ENCODE data around the gene YES1. TPM values are rescaled to one million over a fixed set of nuclear protein-coding genes. Genes with fewer than 3 reads are reported as not detected.

Gene YES1
- total and polyA plus RNA-seq, 4 donors = 17.9 to 61.7 (median 31.6) TPM

DNA sequence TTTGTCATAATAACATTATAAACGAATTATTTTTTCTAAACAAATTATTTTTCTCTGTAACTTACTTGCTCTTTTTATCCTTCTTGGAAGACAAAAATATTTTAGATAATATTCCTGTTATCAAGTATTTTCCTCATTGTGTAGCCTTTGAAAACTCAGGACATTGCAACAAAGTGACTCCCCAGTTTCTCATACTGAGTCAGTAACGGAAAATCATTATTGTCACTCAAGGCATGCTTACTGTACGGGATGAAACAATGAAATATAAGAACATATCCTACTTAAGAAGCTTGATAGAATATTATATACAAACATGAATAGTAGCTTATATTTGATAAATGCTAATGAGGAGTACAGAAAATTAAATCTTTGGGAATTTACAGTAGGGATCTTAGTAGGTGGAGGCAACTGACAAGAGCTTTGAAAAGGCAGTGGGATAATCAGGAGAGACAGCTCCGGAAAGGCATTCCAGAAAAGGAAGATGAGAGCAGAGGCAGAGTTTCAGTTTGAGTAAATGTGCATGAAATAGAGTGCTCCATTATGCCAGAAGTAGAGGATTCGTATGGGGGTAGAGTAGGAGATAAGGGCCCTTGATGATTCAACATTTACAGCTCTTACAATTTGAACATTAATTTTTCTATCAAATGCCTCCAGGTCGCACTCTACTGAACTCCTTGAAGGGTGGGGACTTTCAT is 14.0 kb upstream of the YES1 start:
- WGBS, 2 donors = 78 to 94% methylated on average over 6 of the region's 6 CpGs
- no peaks in the 10 kb centered on the region for H3K27me3 ChIP-seq (ENCODE audit: control insufficient read depth in 3 of 3, insufficient read depth in 3 of 3, low read length in 2 of 3)
- H3K27ac ChIP-seq (ENCODE audit: low read depth in 1 of 2, low read length in 1 of 2) = no peak overlapping the region
- H3K9ac ChIP-seq (ENCODE audit: insufficient read depth in 1 of 2, low read length in 2 of 2) = no peak overlapping the region
- peaks cover 0 to 10% (median 0%) of the 10 kb centered on the region in 5 donors for H3K4me1 ChIP-seq (ENCODE audit: control insufficient read depth in 5 of 5, insufficient read depth in 5 of 5, low read length in 5 of 5)
- no peak for DNase-seq
- H3K36me3 ChIP-seq (ENCODE audit: control insufficient read depth in 4 of 4, insufficient read depth in 4 of 4, low read length in 4 of 4) = no peaks in the 10 kb centered on the region
- ATAC-seq (ENCODE audit: insufficient read depth, low FRiP score) = no peak
- no peaks in the 10 kb centered on the region for H3K9me3 ChIP-seq (ENCODE audit: control insufficient read depth in 4 of 4, insufficient read depth in 3 of 4, low read length in 3 of 4)
- TF ChIP-seq, protein P1, sequence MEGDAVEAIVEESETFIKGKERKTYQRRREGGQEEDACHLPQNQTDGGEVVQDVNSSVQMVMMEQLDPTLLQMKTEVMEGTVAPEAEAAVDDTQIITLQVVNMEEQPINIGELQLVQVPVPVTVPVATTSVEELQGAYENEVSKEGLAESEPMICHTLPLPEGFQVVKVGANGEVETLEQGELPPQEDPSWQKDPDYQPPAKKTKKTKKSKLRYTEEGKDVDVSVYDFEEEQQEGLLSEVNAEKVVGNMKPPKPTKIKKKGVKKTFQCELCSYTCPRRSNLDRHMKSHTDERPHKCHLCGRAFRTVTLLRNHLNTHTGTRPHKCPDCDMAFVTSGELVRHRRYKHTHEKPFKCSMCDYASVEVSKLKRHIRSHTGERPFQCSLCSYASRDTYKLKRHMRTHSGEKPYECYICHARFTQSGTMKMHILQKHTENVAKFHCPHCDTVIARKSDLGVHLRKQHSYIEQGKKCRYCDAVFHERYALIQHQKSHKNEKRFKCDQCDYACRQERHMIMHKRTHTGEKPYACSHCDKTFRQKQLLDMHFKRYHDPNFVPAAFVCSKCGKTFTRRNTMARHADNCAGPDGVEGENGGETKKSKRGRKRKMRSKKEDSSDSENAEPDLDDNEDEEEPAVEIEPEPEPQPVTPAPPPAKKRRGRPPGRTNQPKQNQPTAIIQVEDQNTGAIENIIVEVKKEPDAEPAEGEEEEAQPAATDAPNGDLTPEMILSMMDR (IDR thresholded peaks at IDR 0.05; ENCODE audit: control extremely low read depth, extremely low read depth) = no peak
- no peak overlapping the region for H3K4me3 ChIP-seq

GRCh38 chr18:824179-824578 is 12.1 kb upstream of the YES1 start:
- ATAC-seq (ENCODE audit: insufficient read depth, low FRiP score) (no peak), DNase-seq (peak in 1 of 3 donors; percentile 39)
- TF ChIP-seq, protein P1 (IDR thresholded peaks at IDR 0.05; ENCODE audit: control extremely low read depth, extremely low read depth) = no peak
- H3K27me3 ChIP-seq (ENCODE audit: control insufficient read depth in 3 of 3, insufficient read depth in 3 of 3, low read length in 2 of 3) = no peaks in the 10 kb centered on the region
- peaks cover 0 to 14% (median 0%) of the 10 kb centered on the region in 5 donors for H3K4me1 ChIP-seq (ENCODE audit: control insufficient read depth in 5 of 5, insufficient read depth in 5 of 5, low read length in 5 of 5)
- no peak overlapping the region for H3K4me3 ChIP-seq
- no peaks in the 10 kb centered on the region for H3K9me3 ChIP-seq (ENCODE audit: control insufficient read depth in 4 of 4, insufficient read depth in 3 of 4, low read length in 3 of 4)
- no peak overlapping the region for H3K27ac ChIP-seq (ENCODE audit: low read depth in 1 of 2, low read length in 1 of 2)
- no peak overlapping the region for H3K9ac ChIP-seq (ENCODE audit: insufficient read depth in 1 of 2, low read length in 2 of 2)
- WGBS, 2 donors = 50 to 66% methylated on average over 2 of the region's 2 CpGs
- H3K36me3 ChIP-seq (ENCODE audit: control insufficient read depth in 4 of 4, insufficient read depth in 4 of 4, low read length in 4 of 4) = no peaks in the 10 kb centered on the region

DNA sequence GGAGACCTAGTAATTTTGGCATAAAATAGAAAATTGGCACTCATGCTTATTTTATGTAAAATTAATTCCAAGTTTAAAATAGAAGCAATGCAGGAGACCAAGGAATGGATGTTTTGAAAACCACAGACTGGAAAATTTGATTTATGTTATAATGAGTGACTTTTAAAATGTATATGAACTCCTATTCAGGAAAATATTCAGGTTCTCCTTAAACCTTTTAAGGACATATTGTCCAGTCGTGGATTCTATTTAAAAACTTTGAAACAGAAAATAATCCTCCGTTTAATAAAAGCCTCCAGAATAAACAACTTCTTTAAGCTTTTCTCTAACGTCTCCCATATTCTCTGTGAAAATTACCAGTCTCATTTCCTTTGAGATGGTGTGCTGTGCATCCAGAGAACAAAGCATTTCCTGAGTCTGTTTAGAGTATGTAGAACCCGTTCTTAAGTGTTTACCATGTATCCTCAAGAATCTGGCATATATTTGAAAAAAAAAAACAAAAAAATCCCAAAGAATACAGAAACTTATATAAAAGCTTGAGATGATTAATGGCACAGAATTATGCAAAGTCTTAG is 8.6 kb upstream of the YES1 start:
- WGBS, 2 donors = 21 to 25% methylated on average over 4 of the region's 4 CpGs
- peaks cover 0 to 14% (median 0%) of the 10 kb centered on the region in 5 donors for H3K4me1 ChIP-seq (ENCODE audit: control insufficient read depth in 5 of 5, insufficient read depth in 5 of 5, low read length in 5 of 5)
- ATAC-seq (ENCODE audit: insufficient read depth, low FRiP score) = no peak
- TF ChIP-seq, protein P1 (IDR thresholded peaks at IDR 0.05; ENCODE audit: control extremely low read depth, extremely low read depth) = no peak
- no peaks in the 10 kb centered on the region for H3K36me3 ChIP-seq (ENCODE audit: control insufficient read depth in 4 of 4, insufficient read depth in 4 of 4, low read length in 4 of 4)
- no peak for DNase-seq
- H3K9ac ChIP-seq (ENCODE audit: insufficient read depth in 1 of 2, low read length in 2 of 2) = no peak overlapping the region
- no peaks in the 10 kb centered on the region for H3K27me3 ChIP-seq (ENCODE audit: control insufficient read depth in 3 of 3, insufficient read depth in 3 of 3, low read length in 2 of 3)
- H3K9me3 ChIP-seq (ENCODE audit: control insufficient read depth in 4 of 4, insufficient read depth in 3 of 4, low read length in 3 of 4) = no peaks in the 10 kb centered on the region
- no peak overlapping the region for H3K4me3 ChIP-seq
- no peak overlapping the region for H3K27ac ChIP-seq (ENCODE audit: low read depth in 1 of 2, low read length in 1 of 2)

Data from lung (tissue), 12 donors.